HL-60 (cell line): ENCODE data around the gene KRTAP22-1.

Experiments
- DNase-seq, 2 experiments: peaks; one replicate each; pipeline ENCODE4 v3.0.0-alpha.2; 2010 to 2020; ENCODE audit warnings: low read depth in 1 of 2, low spot score in 1 of 2
- H3K27ac ChIP-seq: fragments of 250-450 bp; sonication (Bioruptor Pico); replicated peaks from 2 replicates; pipeline ENCODE4 v1.5.1; 2020; ENCODE audit warnings: mild to moderate bottlenecking, moderate library complexity
- H3K27me3 ChIP-seq: fragments of 250-450 bp; sonication (Bioruptor Pico); 2 replicates; pipeline ENCODE4 v1.5.1; 2021; ENCODE audit warnings: mild to moderate bottlenecking, moderate library complexity; ENCODE audit not compliant: insufficient read depth, poor library complexity, severe bottlenecking
- H3K4me3 ChIP-seq: replicated peaks from 2 replicates; pipeline ENCODE4 v1.5.1; 2011; ENCODE audit warnings: mild to moderate bottlenecking, control low read depth, low read length; ENCODE audit not compliant: insufficient read depth
- CTCF ChIP-seq: IDR thresholded peaks from one replicate; pipeline ENCODE4 v1.5.1; 2011; ENCODE audit warnings: low read length, control low read depth, inconsistent platforms; ENCODE audit not compliant: insufficient read depth
- GABPA ChIP-seq: IDR thresholded peaks from 2 replicates; pipeline ENCODE4 v1.6.1; 2012; ENCODE audit warnings: low read depth
- POLR2AphosphoS5 ChIP-seq: IDR thresholded peaks from 2 replicates; pipeline ENCODE4 v1.6.1; 2012; ENCODE audit warnings: low read depth
- REST ChIP-seq: IDR thresholded peaks from 2 replicates; pipeline ENCODE4 v1.6.1; 2012; ENCODE audit warnings: low read depth; ENCODE audit not compliant: insufficient replicate concordance
- SPI1 ChIP-seq: IDR thresholded peaks from 2 replicates; pipeline ENCODE4 v1.6.1; 2012; ENCODE audit warnings: low read depth, mild to moderate bottlenecking, borderline replicate concordance

KRTAP22-1 gene

GRCh38 chr21:30620522-30620921, 19.6 kb downstream of the KRTAP22-1 start, which contains the start of gene KRTAP20-4:
Gene KRTAP20-4, plus strand, starts transcription at chr21:30620627.
- no peaks in the 10 kb centered on the region for H3K27me3 ChIP-seq
- TF ChIP-seq SPI1 = no peak
- no peak for TF ChIP-seq REST
- TF ChIP-seq CTCF = no peak
- TF ChIP-seq POLR2AphosphoS5 = no peak
- no peak for TF ChIP-seq GABPA
- H3K4me3 ChIP-seq = no peak within 1 kb of the TSS
- DNase-seq = no peak
- H3K27ac ChIP-seq = no peak within 1 kb of the TSS

- no peaks in the 10 kb centered on the region for H3K27me3 ChIP-seq
- no peak overlapping the region for H3K4me3 ChIP-seq
- TF ChIP-seq REST (no peak), GABPA (no peak), CTCF (no peak), SPI1 (no peak), POLR2AphosphoS5 (no peak)
- DNase-seq = no peak
- H3K27ac ChIP-seq = no peak overlapping the region
Measured at GRCh38 chr21:30623362-30623761, 22.5 kb downstream of the KRTAP22-1 start.

- H3K27ac ChIP-seq = no peak overlapping the region
- DNase-seq = no peak
- no peaks in the 10 kb centered on the region for H3K27me3 ChIP-seq
- H3K4me3 ChIP-seq = no peak overlapping the region
- no peak for TF ChIP-seq GABPA
- TF ChIP-seq POLR2AphosphoS5 = no peak
- no peak for TF ChIP-seq REST
- TF ChIP-seq SPI1 = no peak
- TF ChIP-seq CTCF = no peak
Measured at GRCh38 chr21:30625449-30626165, 24.7 kb downstream of the KRTAP22-1 start.
